GM21447 (cell line): Measurements from ENCODE around the gene NPC1L1.
"Not testable (repeated sequence)": the region's sequence is repeated elsewhere in the genome, so short reads cannot be mapped to it uniquely, and the experiment has no call there.

Experiments used
- ATAC-seq: cut with Tn5 transposase; IDR thresholded peaks from one replicate; pipeline ENCODE4 v1.9.1; 2021; ENCODE audit not compliant: unreplicated experiment

Gene NPC1L1

DNA sequence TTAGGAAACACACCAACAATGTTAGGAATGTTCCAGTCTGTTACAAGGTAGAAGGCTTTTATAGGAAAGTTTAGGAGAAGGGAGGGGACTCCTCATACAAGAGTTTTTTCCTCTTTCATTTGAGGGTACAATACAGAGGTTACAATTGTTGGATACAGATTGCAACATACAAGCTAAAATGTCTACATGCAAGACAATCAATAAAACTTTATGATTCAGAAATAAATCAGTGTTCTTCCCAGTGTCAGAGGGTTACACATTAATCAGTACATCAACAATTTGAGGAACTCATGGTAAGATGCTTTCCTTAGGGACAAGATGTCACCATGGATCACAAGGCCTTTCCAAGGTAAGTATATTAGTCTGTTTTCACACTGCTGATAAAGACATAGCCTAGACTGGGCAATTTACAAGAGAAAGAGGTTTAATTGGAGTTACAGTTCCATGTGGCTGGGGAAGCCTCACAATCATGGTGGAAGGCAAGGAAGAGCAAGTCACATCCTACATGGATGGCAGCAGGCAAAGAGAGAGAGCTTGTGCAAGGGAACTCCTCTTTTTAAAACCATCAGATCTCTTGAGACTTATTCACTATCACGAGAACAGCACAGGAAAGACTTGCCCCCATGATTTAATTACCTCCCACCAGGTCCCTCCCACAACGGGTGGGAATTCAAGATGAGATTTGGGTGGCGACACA, 34.4 kb downstream of the NPC1L1 start:
- not testable (repeated sequence) for ATAC-seq

DNA sequence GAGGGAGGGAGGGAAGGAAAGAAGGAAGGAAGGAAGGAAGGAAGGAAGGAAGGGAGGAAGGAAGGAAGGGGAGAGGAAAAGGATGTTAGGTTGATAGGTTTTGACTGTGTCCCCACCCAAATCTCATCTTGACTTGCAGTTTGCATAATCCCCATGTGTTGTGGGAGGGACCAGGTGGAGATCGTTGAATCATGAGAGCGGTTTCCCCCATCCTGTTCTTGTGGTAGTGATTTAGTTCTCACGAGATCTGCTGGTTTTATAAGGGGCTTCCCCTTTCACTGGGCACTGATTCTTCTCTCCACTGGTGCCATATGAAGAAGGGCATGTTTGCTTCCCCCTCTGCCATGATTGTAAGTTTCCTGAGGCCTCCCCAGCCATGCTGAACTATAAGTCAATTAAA, 35.5 kb downstream of the NPC1L1 start:
- no peak for ATAC-seq

DNA sequence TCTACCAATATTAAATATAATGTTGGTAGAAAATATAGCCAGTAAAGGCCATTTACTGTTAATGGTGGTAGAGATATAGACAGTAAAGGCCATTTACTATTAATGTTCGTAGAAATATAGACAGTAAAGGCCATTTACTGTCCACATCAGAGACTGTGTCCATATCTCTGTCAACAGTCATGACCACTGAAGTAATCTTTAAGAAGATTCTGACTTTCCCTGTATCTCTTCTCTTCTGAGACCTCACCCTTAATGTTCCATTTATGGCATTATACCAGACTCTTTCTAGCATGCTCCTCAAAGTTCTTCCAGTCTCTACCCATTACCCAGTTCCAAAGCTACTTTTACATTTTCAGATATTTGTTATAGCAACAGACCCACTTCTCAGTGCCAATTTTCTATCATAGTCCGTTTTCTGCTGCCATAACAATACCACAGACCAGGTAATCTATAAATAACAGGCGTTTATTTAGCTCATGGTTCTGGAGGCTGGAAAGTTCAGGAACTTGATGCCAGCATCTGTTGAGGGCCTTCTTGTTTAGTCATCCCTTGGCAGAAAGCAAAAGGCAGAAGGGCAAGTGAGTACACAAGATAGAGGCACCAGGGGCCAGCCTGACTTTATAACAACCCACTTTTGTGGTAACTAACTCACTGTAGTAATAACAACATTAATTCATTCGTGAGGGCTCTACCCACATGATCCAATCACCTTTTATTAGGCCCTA, 42.7 kb downstream of the NPC1L1 start:
- ATAC-seq = no peak

DNA sequence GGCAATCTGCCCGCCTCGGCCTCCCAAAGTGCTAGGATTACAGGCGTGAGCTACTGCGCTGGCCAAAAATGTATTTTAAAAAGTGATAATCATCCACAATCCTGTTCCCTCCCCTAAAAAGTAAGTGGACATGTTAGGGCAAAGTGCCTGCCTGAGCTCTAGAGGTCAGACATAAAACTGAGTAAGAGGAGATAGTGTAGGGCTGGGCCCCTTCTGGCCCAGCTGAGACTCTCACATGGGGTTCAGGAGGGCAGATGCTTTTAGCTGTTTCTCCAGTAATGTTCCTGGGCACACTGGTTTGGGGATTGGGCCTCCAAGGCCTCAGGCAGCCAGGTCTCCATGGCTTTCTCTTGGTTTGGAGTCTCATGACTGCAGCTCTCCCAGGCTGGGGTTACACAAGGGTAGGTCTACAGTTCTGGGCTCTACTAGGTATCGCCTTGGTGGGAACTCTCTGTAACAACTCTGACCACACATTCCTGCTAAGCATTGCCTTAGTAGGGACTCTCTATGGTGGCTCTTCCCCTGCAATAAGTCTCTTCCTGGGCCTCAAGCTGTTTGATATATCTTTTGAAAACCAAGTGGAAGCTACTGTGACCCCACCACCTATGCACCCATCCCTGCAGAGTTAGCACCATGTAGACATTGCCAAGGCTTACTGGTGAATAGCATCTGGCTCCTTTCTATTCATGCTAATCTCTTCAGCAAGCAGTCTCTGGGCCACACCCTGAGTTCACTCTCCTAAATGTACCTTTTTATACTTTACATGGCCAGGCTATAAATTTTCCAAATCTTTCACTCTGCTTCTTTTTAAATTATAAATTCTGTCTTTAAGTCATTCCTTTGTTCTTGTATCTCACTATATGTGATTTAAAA, 43.7 kb downstream of the NPC1L1 start:
- no peak for ATAC-seq

GRCh38 chr7:44496385-44496784, 44.7 kb downstream of the NPC1L1 start:
- no peak for ATAC-seq

DNA sequence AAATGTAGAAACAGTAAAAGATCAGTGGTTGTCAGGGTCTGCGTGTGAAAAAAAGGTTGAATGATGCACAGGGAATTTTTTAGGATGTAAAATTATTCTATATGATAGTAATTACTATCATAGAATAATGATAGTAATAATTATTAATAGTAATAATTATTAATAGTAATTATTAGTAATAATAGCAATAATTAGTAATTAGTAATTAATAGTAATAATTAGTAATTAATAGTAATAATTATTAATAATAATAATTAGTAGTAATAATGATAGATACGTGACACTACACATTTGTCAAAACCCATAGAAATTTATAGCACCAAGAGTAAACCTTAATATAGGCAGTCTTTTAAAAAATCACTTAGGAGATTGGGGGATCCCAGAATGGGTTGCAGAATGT, 46.2 kb downstream of the NPC1L1 start:
- no peak for ATAC-seq

DNA sequence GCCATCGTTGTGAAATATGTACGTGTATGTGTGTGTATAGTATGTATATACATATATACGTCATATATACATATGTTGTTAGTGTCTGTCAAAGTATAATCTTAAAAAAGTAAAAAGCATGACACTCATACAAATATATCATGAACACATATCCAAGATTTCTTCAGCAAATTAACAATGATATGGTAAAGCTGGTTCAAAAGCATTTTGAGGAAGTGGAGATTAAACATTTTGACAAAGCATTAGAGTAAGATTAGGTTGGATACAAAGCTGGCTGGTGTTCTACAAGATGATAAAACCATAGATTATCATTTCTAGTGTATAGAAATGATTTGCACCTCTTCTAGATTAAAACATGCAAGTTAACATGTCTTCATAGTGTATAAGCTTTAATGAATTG, 49.9 kb downstream of the NPC1L1 start:
- no peak for ATAC-seq

GRCh38 chr7:44490351-44491200, 50.6 kb downstream of the NPC1L1 start, which contains the start of gene NUDCD3:
Gene NUDCD3, minus strand, starts transcription at chr7:44490658. Its CDS starts 58 bp downstream, at chr7:44490600.
- ATAC-seq = peak; percentile 94

DNA sequence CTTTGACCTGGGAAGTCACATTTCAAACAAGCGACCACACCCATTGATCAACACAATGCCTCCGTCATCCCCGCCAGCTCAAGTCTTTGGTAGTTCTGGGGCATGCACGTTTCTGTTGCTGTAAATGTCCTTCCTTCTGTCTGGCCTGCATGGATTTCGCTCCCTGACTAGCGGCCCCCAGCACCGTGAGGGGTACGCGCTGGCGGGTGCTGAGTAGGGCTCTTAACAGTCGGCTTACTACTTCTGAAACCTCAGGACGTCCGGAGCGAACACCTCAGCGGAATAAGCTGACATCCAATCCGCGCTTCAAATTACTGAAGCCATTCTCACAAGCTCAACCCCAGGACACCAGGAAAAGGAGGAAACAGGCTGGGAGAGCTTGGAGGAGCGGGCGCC, 51.2 kb downstream of the NPC1L1 start:
- peak; percentile 31 for ATAC-seq

GRCh38 chr7:44488955-44489354, 52.2 kb downstream of the NPC1L1 start:
- ATAC-seq = no peak

- no peak for ATAC-seq
Measured at GRCh38 chr7:44486693-44487092, 54.4 kb downstream of the NPC1L1 start.

DNA sequence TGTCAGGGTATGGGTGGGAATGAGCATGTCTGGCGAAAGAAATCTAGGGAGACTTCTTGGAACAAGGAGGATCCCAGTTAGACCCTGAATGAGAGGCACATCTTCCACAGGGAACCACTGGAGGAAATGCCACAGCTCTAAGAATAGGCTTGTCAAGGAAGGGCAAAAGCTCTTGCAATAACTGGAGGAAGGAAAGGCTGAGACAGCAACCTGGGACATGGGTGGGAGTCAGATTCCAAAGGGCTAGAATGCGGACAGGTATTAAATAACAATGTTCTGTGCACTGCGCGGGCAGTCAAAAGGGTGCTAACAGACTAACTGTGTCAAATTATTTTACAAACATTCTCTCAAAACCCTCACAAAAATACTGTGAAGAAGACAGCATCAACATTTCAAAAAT, 55.1 kb downstream of the NPC1L1 start:
- no peak for ATAC-seq

DNA sequence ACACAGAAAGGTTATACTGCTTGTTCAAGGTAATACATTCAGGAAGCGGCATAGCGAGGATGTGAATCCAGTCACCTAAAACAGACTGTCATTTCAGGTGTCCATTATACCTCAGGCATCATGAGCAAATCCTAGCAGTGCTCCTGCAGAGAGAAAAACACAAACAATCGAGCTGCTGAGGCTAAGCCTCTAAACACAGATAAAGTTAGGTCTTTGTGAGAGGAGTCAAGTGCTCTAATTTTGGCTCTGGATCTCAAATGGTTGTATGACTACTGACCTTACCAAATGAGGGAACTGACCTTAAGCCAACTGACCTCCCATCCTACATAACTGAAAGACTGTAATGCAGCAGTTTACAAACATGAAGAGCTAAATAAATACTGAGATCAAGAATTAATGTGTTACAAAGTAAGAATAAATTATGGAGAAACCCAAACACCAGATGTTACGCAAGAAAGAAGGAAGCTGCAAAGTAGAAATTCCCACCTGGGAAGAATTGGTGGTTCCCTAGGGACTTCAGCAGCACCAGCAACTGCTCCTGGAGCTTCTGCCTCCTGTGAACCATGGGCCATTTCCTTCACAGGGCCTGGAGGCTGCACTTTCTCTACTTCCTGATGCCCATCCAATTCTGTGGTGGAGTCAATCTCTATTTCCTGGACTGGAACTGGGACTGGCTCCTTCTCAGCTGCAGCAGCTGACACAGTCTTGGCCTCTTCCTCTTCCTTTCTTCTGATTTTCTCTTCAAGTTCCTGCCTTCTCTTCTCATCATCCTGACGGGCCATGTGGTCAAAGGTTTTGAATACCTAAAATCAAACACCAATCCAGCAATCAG, 56.4 kb downstream of the NPC1L1 start:
- no peak for ATAC-seq

GRCh38 chr7:44482502-44483485, 58.3 kb downstream of the NPC1L1 start:
- ATAC-seq = no peak

- ATAC-seq = no peak
Measured at GRCh38 chr7:44477938-44478337, 63.2 kb downstream of the NPC1L1 start.

DNA sequence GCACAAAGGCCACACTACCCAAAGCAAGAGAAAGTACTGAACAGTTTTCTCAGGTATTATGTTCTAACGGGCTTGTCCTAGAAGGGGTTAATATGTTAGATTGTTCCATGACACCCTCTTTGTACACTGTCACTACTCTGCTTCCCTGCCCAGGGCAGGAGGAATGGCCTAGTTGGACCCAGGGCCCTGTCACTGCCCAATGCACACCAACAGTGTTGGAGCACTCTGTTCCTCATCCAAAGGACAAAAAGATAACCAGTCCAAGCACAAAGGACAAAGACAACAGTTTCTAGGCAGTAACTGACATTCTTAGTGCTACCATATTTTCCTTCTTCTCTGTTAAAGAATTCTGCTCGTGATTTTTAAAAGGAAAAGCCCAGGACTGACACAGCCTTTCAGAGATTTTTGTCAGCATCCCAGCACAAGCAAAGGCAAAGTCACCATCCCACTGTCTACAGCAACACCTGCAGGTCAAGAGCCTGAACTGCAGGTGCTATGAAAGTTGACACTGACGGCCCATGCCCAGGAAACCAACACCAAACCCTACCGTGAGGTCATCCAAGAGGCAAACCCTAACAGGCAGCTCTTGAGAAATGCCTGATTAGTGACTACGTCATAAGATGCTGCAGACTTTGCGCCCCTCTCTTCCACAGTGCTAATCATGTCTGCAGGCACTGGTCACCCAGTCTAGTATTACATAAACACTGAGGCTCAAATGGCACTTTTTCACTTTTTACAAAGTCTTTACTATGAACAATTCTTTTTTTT, 63.9 kb downstream of the NPC1L1 start:
- ATAC-seq = peak; percentile 71

DNA sequence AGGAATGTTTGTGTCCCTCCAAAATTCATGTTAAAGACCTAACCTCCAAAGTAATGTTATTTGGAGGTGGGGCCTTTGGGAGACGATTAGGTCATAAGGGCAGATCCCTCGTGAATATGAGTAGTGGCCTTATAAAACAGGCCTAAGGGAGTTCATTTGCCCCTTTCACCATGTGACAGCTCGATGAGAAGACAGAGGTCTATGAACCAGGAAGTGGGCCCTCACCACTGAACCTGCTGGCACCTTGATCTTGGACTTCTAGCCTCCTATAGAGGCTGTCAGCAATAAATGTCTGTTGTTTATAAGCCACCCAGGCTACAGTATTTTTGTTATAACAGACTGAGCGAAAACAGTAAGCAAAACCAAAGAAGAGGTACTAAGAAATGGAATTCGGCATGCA, 64.8 kb downstream of the NPC1L1 start:
- ATAC-seq = no peak

GRCh38 chr7:44473295-44473694, 67.8 kb downstream of the NPC1L1 start:
- no peak for ATAC-seq
